ENCODE measurements around the gene PFKM.
"Not testable (repeated sequence)": the region's sequence is repeated elsewhere in the genome, so short reads cannot be mapped to it uniquely, and the experiment has no call there.

Gene PFKM

DNA sequence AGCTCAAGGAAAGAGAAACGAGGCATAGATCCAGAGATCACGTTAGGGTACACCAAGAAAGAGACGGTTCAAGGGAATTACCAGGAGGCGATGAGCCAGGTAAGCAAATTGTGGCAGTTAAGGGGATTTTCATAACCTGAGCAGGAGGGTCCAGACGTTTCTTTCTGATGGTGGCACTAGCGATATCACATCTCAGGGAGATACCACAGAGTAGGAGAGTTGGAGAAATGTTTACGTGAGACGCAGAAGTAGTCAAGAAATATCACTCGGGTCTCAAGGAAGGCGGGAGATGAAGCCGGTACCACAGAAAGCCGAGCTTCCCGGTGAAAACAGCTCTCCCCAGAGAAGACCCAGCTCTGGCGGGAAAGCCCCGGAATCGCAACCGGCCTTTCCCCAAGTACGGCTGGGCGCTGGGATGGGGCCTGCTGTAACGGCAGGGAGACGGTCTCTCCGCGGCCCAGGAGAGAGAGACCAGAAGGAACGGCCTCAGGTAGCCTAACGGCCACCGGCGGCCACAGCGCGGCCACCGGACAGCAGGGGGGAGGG, 13.8 kb upstream of the PFKM start:
- Mint-ChIP-seq H3K4me1 (peaks cover 50% of the 10 kb centered on the region), H3K27ac (peak overlapping the region; percentile 96), H3K36me3 (peaks cover 6% of the 10 kb centered on the region), H3K27me3 (no peaks in the 10 kb centered on the region), H3K9me3 (no peaks in the 10 kb centered on the region), H3K4me3 (peak overlapping the region; percentile 81)
- peak; percentile 58 for ATAC-seq

DNA sequence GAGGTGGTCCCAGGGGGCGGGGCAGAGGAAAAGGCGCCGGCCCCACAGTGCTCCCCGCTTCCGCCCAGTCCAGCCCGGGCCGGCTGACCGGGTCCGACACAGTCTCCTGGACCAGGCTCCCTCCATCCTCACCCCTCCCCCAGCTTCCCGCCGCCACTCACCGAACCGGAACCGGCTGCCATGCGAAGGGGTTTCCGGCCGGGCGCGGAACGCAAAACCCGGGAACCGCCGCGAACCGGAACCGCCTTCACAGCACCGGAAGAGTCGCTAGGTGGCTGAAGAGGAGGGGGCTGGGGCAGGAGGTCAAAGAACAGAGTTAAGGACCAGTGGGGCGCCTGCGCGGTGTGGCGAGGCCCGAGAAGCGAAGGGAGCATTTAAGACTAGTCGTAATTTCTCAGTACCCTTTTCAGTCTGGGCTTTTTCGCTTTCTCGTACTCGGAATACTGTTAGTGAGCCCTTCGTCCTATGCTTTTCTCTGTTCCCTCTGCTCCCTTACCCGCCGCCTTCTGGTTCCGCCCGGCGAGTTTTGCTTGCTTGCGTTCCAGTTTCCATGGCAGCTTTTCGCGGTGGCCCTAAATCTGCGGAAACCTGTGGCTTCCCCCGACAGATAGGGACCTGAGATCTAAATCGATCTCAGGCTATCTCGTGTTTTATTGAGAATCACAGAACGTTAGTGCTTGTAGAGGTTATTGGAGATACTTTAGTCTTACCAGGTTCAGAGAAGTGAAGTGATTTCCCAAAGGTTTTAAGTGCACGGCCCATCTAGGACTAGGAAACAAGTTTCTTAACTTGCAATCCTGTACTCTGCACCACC, 13.1 kb upstream of the PFKM start, which contains the start of gene SENP1:
Gene SENP1, minus strand, starts transcription at position 213 of the 814 bp plus-strand sequence. CDS start 4,607 bp downstream, outside the sequence.
- H3K9me3 Mint-ChIP-seq: no peaks in the 10 kb centered on the region
- peaks cover 6% of the 10 kb centered on the region for H3K36me3 Mint-ChIP-seq
- peak within 1 kb of the TSS; percentile 96 for H3K27ac Mint-ChIP-seq
- peak within 1 kb of the TSS; percentile 81 for H3K4me3 Mint-ChIP-seq
- H3K4me1 Mint-ChIP-seq: peaks cover 50% of the 10 kb centered on the region
- no peaks in the 10 kb centered on the region for H3K27me3 Mint-ChIP-seq
- peak; percentile 92 for ATAC-seq

DNA sequence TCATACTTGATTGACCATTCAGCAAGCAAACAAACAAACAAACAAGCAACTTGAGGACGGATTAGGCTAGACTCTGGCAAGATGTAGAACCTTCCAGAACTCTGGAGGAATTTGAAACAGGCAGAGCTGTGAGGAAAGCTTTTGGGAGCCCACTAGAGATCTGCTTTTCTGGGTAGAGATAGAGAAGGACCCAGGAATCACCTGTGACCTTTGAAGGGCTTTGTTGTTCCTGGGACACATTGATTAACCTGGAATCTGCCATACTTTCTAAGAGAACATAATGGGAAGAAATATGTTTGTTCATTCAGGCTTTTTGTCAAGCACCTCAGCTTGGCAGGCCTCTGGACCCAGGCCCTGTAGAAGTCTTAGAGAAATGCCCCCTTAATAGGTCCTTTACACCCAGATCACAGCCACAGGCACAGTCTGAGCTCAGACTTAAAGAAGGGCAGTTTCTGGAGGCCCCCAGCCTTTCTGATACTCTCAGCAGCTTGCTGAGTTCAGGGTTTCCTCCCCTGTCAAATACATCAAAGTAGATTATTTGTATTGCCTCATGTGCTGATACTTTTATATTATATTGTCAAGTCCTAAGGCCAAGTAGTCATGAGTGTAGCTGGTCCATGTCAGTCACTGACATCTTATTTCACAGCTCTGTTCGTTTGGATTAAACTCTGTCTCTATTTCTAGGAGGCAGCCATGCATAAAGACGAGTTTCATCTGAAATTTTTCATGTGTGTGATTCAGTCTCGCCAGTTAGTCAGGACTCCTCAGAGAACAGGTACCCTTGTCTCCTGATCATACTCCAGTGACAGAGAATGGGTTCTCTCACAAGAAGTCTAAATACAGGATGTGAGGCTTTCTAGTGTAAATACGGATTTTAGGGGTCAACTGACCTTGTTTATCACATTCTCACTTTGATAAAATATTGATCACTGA, 12.2 kb upstream of the PFKM start:
- no peak for ATAC-seq
- peaks cover 44% of the 10 kb centered on the region for H3K4me1 Mint-ChIP-seq

DNA sequence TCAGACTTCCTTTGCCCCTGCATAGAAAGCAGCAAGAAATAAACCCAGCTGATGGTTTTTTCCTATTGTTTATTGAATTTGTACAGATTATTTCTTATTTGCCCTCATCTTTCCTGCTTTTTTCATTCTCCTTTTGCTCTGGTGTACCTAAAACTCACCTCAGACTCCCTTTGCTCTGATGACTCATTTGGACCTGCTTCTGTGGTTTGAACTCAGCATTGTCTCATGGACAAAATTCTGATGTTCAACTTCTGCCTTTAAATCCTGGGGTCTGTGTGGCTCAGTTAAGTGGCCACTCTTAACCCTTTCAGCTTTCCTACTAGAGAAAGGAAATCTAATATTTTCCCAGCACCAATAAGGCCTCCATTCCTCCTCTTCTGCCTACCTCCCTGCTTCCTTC, 9.7 kb upstream of the PFKM start:
- Mint-ChIP-seq H3K36me3 (peaks cover 10% of the 10 kb centered on the region), H3K4me1 (peaks cover 25% of the 10 kb centered on the region), H3K27me3 (no peaks in the 10 kb centered on the region), H3K27ac (no peak overlapping the region), H3K4me3 (no peak overlapping the region), H3K9me3 (peaks cover 2% of the 10 kb centered on the region)
- no peak for ATAC-seq

More for the DNA sequence above, 12.2 kb upstream of the PFKM start:
- no peaks in the 10 kb centered on the region for H3K9me3 Mint-ChIP-seq
- peak overlapping the region; percentile 96 for H3K27ac Mint-ChIP-seq
- H3K4me3 Mint-ChIP-seq: peak overlapping the region; percentile 81
- H3K27me3 Mint-ChIP-seq: no peaks in the 10 kb centered on the region
- peaks cover 6% of the 10 kb centered on the region for H3K36me3 Mint-ChIP-seq

DNA sequence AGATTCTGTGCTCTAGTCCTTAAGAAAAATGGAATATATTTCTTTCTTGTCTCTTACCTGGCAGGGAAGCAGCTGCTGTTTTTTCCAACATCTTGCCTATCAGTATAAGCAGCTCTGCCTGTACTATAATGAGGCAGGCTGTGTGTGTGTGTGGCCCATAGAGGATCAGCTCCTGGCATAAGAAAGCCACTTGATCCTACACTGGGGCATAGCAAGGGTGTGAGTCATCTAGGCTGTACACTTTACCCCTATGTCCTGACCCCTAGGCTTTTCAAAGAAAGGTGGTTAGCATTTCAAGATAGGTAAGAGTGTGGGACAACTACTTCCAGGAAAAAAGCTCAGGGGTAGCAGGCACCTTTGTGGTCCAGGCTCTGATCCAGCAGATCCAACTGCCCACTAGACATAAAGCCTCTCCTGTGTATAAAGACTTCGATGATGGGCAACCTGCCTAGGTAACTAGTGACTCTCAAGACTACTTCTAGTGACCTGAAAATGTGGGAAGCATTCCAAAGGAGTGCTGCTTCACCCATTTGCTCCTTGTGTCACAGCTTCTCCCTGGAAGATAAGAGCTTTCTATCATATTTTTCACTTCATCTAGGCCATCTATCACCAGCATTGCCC, 8.4 kb upstream of the PFKM start:
- H3K27me3 Mint-ChIP-seq: no peaks in the 10 kb centered on the region

DNA sequence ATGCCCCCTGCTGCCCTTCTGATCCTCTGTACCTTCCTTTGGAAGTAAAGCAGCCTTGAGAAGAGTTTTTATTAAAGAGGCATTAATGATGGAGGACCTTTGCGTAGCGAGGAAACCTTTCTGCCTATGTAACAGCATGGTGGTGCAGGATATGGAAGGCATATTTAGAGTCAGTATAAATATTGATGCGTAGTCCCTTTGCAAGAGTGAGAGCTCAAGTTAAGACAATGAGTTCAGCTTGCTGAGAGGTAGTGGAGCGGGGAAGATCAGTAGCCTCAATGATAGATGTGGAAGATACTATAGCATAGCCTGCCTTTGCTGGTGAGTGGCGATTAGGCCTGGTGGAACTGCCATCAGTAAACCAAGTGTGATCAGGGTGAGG, 7.9 kb upstream of the PFKM start:
- not testable (repeated sequence) for H3K27ac Mint-ChIP-seq, H3K27me3 Mint-ChIP-seq, H3K4me3 Mint-ChIP-seq, H3K9me3 Mint-ChIP-seq, ATAC-seq
- peaks cover 17% of the 10 kb centered on the region for H3K4me1 Mint-ChIP-seq
- H3K36me3 Mint-ChIP-seq: peaks cover 12% of the 10 kb centered on the region

More for the DNA sequence above, 8.4 kb upstream of the PFKM start:
- Mint-ChIP-seq H3K27ac (no peak overlapping the region), H3K36me3 (peaks cover 12% of the 10 kb centered on the region), H3K9me3 (peaks cover 3% of the 10 kb centered on the region), H3K4me3 (no peak overlapping the region), H3K4me1 (peaks cover 18% of the 10 kb centered on the region)
- no peak for ATAC-seq

DNA sequence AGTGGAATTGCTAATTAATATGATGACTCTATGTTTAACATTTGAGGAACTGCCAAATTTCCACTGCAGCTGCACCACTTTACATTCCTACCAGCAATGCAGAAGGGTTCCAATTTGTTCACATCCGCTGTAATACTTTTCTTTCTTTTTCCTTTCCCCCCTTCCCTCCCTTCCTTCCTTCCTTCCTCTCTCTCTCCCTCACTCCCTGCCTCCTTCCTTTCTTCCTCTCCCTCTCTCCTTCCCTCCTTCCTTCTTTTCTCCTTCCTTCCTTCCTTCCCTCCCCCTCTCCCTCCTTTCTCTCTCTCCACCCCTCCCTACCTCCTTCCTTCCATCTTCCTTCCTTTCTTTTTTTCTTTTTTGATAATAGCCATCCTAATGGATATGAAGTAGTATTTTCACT, 3.2 kb upstream of the PFKM start:
- no peak overlapping the region for H3K4me3 Mint-ChIP-seq
- no peak overlapping the region for H3K27ac Mint-ChIP-seq
- peaks cover 3% of the 10 kb centered on the region for H3K9me3 Mint-ChIP-seq
- peaks cover 7% of the 10 kb centered on the region for H3K36me3 Mint-ChIP-seq
- peaks cover 17% of the 10 kb centered on the region for H3K4me1 Mint-ChIP-seq
- no peaks in the 10 kb centered on the region for H3K27me3 Mint-ChIP-seq
- no peak for ATAC-seq

DNA sequence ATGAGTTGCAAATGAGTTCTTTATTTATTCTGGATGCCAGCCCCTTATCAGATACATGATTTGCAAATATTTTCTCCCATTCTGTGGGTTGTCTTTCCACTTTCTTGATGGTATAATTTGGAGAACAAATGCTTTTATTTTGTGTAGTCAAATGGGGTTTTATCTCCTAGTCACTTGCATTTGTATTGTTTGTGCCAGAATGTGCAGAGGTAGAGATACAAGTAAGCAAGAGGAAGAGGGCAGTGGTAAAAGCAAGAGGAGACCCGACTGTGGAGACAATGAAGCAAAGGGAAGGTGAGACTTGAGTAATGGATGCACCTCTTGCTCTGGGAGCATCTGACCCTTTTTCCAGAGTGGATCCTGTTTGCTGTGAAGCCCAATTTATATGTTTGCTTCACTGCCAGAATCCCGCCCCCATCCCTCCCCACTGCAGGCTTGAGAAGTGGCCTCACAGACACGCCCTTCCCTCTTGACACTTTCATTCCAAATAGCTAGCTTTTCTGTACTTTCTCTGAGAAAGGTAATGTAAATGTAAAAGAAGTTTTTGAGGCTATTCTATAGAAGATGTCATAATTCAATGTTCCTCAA, 786 bp upstream of the PFKM start:
- peaks cover 12% of the 10 kb centered on the region for H3K36me3 Mint-ChIP-seq
- peaks cover 3% of the 10 kb centered on the region for H3K9me3 Mint-ChIP-seq
- ATAC-seq: no peak
- H3K4me3 Mint-ChIP-seq: peak overlapping the region; percentile 95
- H3K27me3 Mint-ChIP-seq: no peaks in the 10 kb centered on the region
- H3K4me1 Mint-ChIP-seq: peaks cover 21% of the 10 kb centered on the region
- H3K27ac Mint-ChIP-seq: peak overlapping the region; percentile 82

DNA sequence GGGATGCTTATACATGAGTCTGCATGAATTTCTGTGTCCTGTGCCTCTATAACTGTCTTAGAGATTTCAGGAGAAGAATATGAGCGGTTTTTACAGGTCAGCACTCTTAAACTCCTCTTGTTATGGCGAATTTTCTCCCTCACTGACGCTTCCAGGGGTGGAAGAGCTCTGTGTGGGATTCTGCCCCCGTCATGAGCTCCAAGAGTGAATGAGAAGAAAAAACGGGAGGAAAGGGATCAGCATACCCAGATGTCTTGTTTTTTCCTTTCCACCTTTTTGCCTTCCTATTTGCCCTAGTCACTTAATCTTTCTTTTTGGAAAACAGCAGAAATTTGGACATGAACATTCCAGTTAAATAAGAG, 651 bp downstream of the PFKM start:
- peak overlapping the region; percentile 95 for H3K4me3 Mint-ChIP-seq
- ATAC-seq: no peak
- H3K27me3 Mint-ChIP-seq: no peaks in the 10 kb centered on the region
- peak overlapping the region; percentile 82 for H3K27ac Mint-ChIP-seq
- H3K9me3 Mint-ChIP-seq: no peaks in the 10 kb centered on the region
- peaks cover 13% of the 10 kb centered on the region for H3K36me3 Mint-ChIP-seq
- peaks cover 21% of the 10 kb centered on the region for H3K4me1 Mint-ChIP-seq

DNA sequence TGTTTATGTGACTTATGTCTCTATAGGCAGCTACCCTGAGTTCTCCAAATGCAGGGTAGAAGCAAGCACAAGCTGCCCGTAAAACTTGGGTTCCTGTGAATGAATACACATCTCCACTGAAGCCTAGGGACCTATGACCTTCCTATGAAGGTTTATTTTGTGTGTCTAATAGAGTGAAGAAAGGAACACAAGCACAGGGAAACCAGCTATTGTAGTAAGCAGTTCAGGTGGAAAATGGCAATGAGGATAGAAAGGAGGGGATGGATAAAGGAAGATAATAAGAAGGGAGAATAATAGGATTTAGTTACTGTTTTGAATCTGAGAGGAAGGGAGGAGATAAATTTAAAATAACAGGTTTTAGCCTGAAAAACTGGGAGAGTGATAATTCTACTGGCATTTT, 2.4 kb downstream of the PFKM start:
- Mint-ChIP-seq H3K9me3 (no peaks in the 10 kb centered on the region), H3K4me1 (peaks cover 21% of the 10 kb centered on the region), H3K27ac (no peak overlapping the region), H3K27me3 (no peaks in the 10 kb centered on the region), H3K36me3 (peaks cover 21% of the 10 kb centered on the region), H3K4me3 (no peak overlapping the region)
- no peak for ATAC-seq

DNA sequence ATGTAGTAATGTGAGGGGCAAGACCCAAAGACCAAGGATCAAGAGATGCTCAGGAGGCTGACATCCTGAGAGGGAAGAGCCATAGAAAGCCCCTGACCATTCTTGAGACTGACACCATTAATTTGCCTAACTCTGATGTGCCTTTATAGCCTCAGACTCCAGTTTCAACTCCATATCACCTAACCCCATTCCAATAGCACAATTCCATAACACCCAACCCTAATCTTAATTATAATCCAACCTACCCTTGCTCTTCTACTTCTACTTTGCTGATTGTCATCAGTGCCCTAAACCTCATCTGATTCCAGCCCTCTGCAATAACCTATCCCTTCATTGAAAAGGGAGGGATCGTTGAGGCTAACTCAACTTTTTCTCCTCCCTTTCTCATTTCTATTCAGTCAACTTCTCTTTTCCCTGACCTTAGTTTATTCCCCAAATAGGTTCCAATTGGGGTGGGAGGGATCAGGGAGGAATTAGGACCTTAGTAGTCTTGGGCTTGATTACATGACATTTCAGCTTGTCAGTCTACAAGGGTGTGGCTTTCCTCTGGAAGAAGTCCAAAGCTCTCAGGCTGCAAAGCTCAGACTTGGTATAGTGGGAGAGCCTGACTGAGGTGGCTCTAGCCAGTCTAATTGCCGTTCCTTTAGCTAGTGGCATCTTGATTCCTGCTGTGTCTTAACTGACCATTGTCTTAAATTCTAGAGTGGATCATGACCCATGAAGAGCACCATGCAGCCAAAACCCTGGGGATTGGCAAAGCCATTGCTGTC, 3.1 kb downstream of the PFKM start:
- H3K4me3 Mint-ChIP-seq: no peak overlapping the region
- peaks cover 26% of the 10 kb centered on the region for H3K36me3 Mint-ChIP-seq
- peaks cover 21% of the 10 kb centered on the region for H3K4me1 Mint-ChIP-seq
- no peaks in the 10 kb centered on the region for H3K9me3 Mint-ChIP-seq
- H3K27me3 Mint-ChIP-seq: no peaks in the 10 kb centered on the region
- ATAC-seq: no peak
- no peak overlapping the region for H3K27ac Mint-ChIP-seq

DNA sequence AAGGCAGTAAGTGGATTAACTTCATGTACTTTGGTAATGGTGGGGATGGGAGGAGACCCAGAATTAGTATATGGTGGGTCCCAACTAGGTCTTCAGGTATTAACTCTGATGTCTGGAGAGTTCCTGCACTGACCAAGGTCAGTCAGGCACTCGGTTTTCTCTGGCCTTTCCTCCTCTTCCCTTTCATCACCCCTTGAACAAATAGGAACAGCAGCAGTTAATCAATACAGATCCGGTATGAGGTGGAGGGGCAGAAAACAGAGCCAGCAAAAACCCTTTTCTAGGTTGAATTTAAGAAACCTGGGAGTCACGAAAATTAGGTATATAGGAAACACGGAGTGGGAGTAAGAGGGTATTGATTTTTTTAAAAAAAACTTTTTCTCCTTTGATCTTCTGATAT, 4.0 kb downstream of the PFKM start:
- no peak overlapping the region for H3K27ac Mint-ChIP-seq
- H3K4me3 Mint-ChIP-seq: no peak overlapping the region
- H3K4me1 Mint-ChIP-seq: peaks cover 21% of the 10 kb centered on the region
- no peak for ATAC-seq
- peaks cover 36% of the 10 kb centered on the region for H3K36me3 Mint-ChIP-seq
- H3K27me3 Mint-ChIP-seq: no peaks in the 10 kb centered on the region
- no peaks in the 10 kb centered on the region for H3K9me3 Mint-ChIP-seq

DNA sequence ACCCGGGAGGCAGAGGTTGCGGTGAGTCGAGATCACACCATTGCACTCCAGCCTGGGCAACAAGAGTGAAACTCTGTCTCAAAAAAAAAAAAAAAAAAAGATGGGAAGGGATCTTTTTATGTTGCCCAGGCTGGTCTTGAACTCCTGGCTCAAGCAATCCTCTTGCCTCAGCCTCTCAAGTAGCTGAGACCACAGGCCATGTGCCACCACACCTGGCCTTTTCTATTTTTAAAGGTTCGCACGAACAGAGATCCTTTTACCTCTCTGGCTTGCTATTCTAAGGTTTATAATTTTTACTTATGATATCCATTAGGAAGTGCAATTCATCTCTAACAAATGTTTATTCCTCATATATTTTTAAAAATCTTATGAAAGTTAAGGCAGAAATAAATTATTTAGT, 6.4 kb downstream of the PFKM start:
- H3K27me3 Mint-ChIP-seq, H3K27ac Mint-ChIP-seq, H3K4me3 Mint-ChIP-seq, H3K4me1 Mint-ChIP-seq, H3K9me3 Mint-ChIP-seq, ATAC-seq: not testable (repeated sequence)
- peaks cover 43% of the 10 kb centered on the region for H3K36me3 Mint-ChIP-seq

DNA sequence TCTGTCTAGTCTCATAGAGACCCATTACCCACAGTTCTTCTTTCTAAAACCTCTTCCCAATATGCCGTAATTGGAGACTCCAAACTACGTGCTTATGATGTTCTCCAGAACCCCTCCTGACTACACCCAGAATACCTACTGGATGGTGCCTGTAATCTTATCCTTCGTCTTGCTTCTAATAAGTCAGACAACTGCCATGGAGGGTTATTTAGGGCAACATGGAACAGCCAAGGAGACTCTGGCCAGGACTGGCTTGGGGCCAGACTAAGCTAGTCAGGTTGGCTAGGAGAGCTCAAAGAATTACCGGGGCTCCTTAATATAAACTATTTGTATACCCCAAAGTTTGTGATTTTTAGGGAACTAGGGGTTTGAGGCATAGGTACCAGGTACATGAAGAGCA, 6.8 kb downstream of the PFKM start:
- no peak overlapping the region for H3K4me3 Mint-ChIP-seq
- H3K4me1 Mint-ChIP-seq: peaks cover 4% of the 10 kb centered on the region
- no peaks in the 10 kb centered on the region for H3K27me3 Mint-ChIP-seq
- H3K27ac Mint-ChIP-seq: no peak overlapping the region
- no peak for ATAC-seq
- no peaks in the 10 kb centered on the region for H3K9me3 Mint-ChIP-seq
- H3K36me3 Mint-ChIP-seq: peaks cover 47% of the 10 kb centered on the region

All from stimulated activated memory B cell treated with anti-CD40 and anti-IgM and Interleukin-4, amounts not matched to agents 10 μg/mL and 1 μg/mL and 100 μg/mL, for 72 hours (primary cell).